ENCODE data around the gene DPH1. TPM values are rescaled to one million over a fixed set of nuclear protein-coding genes. Genes with fewer than 3 reads are reported as not detected.

Gene DPH1
- total and polyA plus RNA-seq, 3 donors from 2014 or later = 32.6 to 93.3 (median 91.9) TPM

GRCh38 chr17:1995321-1995892 is 34.5 kb upstream of the DPH1 start:
- peaks cover 44% of the 10 kb centered on the region for H3K4me1 ChIP-seq
- no peak overlapping the region for H3K4me3 ChIP-seq
- no peak for TF ChIP-seq POLR2A (IDR thresholded peaks at IDR 0.05)
- TF ChIP-seq, protein P1, sequence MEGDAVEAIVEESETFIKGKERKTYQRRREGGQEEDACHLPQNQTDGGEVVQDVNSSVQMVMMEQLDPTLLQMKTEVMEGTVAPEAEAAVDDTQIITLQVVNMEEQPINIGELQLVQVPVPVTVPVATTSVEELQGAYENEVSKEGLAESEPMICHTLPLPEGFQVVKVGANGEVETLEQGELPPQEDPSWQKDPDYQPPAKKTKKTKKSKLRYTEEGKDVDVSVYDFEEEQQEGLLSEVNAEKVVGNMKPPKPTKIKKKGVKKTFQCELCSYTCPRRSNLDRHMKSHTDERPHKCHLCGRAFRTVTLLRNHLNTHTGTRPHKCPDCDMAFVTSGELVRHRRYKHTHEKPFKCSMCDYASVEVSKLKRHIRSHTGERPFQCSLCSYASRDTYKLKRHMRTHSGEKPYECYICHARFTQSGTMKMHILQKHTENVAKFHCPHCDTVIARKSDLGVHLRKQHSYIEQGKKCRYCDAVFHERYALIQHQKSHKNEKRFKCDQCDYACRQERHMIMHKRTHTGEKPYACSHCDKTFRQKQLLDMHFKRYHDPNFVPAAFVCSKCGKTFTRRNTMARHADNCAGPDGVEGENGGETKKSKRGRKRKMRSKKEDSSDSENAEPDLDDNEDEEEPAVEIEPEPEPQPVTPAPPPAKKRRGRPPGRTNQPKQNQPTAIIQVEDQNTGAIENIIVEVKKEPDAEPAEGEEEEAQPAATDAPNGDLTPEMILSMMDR (IDR thresholded peaks at IDR 0.05) = no peak
- H3K27ac ChIP-seq = no peak overlapping the region
- H3K27me3 ChIP-seq = no peaks in the 10 kb centered on the region
- DNase-seq = no peak
- no peaks in the 10 kb centered on the region for H3K36me3 ChIP-seq (ENCODE audit: low read depth, missing control alignments)
- intact Hi-C loops (cut with DNase I; ENCODE audit: low total_unique reads) = no loop called here
- H3K9me3 ChIP-seq = no peaks in the 10 kb centered on the region
- 94 to 98% methylated on average over 16 of the region's 16 CpGs for WGBS, 2 donors

GRCh38 chr17:1995907-1996799 is 33.8 kb upstream of the DPH1 start:
- no peak for TF ChIP-seq POLR2A (IDR thresholded peaks at IDR 0.05)
- TF ChIP-seq, protein P1 (IDR thresholded peaks at IDR 0.05) = no peak
- H3K27ac ChIP-seq = peak overlapping the region in 1 of 2 donors; percentile 79
- peaks cover 48% of the 10 kb centered on the region for H3K4me1 ChIP-seq
- no peaks in the 10 kb centered on the region for H3K27me3 ChIP-seq
- intact Hi-C loops (cut with DNase I; ENCODE audit: low total_unique reads) = no loop called here
- no peaks in the 10 kb centered on the region for H3K36me3 ChIP-seq (ENCODE audit: low read depth, missing control alignments)
- DNase-seq = no peak
- H3K4me3 ChIP-seq = no peak overlapping the region
- WGBS, 2 donors = 64 to 77% methylated on average over 13 to 14 of the region's 14 CpGs
- no peaks in the 10 kb centered on the region for H3K9me3 ChIP-seq

GRCh38 chr17:1996800-1997288 is 33.1 kb upstream of the DPH1 start:
- H3K27ac ChIP-seq = peak overlapping the region in 1 of 2 donors; percentile 79
- intact Hi-C loops (cut with DNase I; ENCODE audit: low total_unique reads) = no loop called here

DNA sequence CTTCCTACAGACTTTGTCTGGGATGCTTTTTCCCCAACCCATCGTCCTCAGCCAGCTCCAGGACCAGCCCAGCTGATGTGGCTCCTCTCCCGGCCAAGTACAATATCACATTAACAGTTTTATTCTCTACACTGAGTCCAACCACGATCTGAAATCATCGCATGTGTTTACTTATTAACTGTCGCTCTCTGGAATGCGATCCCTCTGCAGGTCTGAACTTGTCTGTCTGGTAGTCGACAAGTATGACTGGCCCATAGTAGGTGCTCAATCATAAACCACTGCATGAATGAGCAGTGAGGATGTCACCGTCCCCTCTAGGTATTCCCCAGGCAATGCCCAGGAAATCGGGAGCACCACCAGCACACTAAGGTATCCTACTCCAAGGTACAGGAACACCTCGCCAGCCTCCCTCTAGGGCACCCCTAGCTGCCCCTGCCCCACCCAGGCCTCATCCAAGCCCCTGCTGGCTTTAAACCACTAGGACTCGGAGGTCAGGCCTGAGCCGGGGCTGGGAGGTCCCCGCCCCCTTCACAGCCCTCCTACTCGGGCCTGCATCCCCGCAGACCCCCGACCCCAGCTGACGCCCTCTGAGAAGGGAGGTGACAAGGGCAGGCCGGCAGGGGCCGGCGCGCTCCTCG is 32.5 kb upstream of the DPH1 start:
- no peaks in the 10 kb centered on the region for H3K36me3 ChIP-seq (ENCODE audit: low read depth, missing control alignments)
- 38 to 48% methylated on average over 9 to 21 of the region's 22 CpGs for WGBS, 2 donors
- peak overlapping the region; percentile 77 to 79 for H3K27ac ChIP-seq
- no peak for DNase-seq
- TF ChIP-seq POLR2A (IDR thresholded peaks at IDR 0.05) = no peak
- TF ChIP-seq, protein P1 (IDR thresholded peaks at IDR 0.05) = no peak
- H3K4me3 ChIP-seq = peak overlapping the region in 1 of 2 donors; percentile 66
- H3K27me3 ChIP-seq = no peaks in the 10 kb centered on the region
- H3K9me3 ChIP-seq = no peaks in the 10 kb centered on the region
- intact Hi-C loops (cut with DNase I; ENCODE audit: low total_unique reads) = no loop called here
- H3K4me1 ChIP-seq = peaks cover 53% of the 10 kb centered on the region

More at GRCh38 chr17:1996800-1997288, 33.1 kb upstream of the DPH1 start:
- peaks cover 52% of the 10 kb centered on the region for H3K4me1 ChIP-seq
- no peaks in the 10 kb centered on the region for H3K27me3 ChIP-seq
- WGBS, 2 donors = 69 to 79% methylated on average over 9 of the region's 9 CpGs
- no peaks in the 10 kb centered on the region for H3K9me3 ChIP-seq
- no peaks in the 10 kb centered on the region for H3K36me3 ChIP-seq (ENCODE audit: low read depth, missing control alignments)
- TF ChIP-seq, protein P1 (IDR thresholded peaks at IDR 0.05) = no peak
- TF ChIP-seq POLR2A (IDR thresholded peaks at IDR 0.05) = no peak
- DNase-seq = no peak
- no peak overlapping the region for H3K4me3 ChIP-seq
